ENCODE measurements around the gene PAGE3.

Gene PAGE3, protein sequence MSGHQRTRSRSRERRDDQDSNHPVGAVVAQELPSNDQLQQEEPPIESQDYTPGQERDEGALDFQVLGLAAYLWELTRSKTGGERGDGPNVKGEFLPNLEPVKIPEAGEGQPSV

DNA sequence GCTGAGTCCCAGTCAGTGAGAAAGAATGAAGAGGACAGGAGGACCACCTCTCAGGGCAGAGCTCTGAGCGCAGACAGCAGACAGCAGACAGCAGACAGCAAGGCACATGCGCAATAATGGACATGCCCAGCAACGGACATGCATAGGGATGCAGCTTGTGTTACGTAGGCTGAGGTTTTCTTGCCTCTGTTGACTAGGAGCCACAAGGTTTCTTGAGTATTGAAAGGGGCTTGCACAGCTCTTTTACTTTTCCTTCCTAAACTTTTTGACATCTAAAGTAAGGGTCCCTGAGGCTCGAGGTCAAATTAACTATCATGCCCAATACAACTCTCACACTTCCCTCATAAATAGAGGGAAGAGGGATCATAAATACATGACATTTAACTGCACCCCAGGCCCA, at the start of gene PAGE3:
TSS of gene PAGE3 (minus strand) at position 101 of the 400 bp plus-strand sequence. CDS start 1,013 bp downstream, outside the sequence.
- no peak for DNase-seq

DNA sequence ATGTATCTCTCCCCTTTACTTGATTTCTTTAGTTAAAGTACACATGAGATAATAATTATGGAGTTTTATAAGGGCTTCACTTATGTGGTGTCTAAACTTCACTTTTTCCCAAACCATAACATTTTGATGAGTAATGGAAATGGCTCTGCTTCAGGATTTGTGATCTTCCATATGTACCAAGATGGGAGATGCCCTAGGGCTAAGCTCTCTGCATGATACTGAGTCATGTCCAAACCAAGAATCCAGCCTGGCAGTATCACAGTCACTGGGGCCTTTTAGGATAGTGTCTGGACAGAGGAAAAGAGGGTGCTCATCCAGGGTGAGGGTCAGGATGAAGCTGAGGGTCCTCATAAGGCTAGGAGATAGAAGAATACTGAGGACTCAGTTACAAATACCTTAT, 47.9 kb upstream of the PAGE3 start:
- DNase-seq = no peak

DNA sequence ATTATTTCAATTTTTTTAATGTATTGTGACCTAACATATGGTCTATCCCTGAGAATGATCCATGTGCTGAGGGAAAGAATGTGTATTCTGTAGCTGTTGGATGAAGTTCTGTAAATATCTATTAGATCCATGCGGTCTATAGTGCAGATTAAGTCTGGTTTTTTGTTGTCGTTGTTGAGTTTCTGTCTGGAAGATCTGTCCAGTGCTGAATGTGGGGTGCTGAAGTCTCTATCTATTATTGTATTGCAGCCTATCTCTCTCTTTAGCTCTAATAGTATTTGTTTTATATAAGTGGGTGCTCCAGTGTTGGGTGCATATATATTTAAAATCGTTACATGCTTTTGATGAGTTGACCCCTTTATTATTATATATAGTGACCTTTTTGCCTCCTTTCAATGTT, 26.2 kb upstream of the PAGE3 start:
- no peak for DNase-seq

DNA sequence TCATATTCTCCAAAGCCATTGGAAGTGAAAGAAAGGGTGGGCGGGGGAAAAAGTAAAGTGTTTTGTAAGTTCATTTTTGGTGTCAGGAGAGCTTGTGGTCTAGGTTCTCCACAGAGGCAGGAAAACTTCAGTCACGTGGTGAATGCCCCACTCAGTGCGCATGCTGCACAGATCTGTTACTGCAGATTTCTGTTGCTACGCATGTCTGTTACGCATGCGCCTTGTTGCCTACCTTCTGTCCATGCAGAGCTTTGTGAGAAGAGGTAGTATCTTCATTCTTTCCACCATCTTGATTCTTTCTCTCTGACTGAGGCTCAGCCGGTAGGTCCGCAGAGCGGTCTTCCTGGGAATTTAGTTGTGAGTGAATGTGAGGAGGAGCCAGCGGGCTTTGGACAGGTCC, 15.1 kb upstream of the PAGE3 start:
- no peak for DNase-seq

DNA sequence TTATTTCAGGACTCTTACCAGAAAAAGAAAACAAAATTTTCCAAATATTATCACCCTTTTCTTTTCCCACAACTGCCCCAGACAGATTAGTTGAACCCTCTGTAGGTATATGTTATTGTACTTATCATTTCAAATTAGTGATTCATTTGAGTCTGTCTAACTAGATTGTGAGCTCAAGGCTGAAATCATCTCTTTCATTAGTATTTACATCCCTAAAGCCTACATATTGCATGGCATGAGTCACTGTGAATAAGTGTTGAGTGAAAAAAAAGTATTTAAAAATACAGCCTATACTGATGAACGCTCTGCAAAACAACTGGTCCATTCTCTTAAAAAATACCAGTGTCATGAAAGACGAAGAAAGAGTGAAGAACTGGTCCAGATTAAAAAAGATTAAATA, 3.9 kb downstream of the PAGE3 start:
- DNase-seq = no peak

DNA sequence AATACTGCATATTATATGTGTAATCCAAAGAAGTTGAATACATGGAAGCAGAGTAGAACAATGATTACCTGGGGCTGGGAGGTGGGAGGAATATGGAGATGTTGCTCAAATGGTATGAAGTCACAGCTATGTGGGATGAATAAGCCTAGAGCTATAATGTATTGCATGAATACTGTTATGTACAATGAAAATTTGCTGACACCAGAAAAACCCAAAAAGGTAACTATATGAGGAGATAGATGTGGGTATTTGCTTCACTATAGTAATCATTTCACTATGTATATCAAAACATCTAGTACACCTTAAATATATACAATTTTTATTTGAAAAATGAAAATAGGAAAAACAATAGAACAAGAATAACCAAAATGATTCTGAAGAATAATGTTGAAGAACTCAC, 11.2 kb downstream of the PAGE3 start:
- DNase-seq = no peak

DNA sequence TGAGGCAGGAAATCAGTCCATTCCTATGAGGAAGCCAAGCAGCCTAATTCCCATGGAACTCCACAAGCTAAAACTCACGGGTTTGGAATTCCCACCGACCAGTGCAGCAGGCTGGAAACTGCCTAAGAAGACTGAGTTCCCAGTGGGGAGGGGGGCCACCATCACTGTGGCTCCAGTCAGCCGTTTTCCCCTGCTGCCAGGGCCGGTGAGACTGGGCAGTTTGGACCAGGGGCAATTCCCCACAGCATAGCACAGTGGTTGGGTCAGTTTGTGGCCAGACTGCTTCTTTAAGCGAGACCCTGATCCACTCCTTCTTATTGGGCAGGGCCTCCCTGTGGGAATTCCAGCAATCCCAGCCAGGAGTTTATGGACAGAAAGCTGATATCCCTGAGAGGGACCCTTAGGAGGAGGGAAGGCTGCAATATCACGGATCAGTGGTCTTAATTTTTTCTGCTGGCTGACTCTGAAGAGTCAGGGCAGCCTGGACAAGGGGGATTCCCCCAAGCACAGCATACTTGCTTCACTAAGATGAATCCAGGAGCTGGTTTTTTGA, 23.9 kb downstream of the PAGE3 start:
- DNase-seq = no peak

DNA sequence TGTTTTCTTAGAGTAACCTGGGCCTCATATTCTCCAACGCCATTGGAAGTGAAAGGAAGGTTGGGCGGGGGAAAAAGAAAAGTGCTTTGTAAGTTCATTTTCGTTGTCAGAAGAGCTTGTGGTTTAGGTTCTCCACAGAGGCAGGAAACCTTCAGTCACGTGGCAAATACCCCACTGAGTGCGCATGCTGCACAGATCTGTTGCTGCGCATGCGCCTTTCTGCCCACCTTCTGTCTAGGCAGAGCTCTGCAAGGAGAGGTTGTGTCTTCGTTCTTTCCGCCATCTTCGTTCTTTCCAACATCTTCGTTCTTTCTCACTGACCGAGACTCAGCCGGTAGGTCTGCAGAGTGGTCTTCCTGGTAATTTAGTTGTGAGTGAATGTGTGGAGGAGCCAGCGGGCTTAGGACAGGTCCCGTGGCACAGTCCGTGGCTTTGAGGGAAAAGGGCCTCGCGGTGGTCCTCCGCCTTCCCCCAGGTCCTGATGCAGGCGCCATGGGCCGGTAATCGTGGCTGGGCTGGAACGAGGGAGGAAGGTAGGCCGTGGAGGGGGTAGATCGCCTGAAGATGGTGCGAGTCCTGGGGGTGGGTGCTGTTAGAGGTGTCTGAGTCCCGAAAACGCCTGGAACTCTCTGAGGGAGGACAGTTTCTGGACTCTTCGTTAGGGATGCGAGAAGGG, 44.5 kb downstream of the PAGE3 start, which contains the start of gene PAGE5:
TSS of gene PAGE5 (plus strand) at position 228 of the 676 bp plus-strand sequence. CDS start 1,037 bp downstream, outside the sequence.
- no peak for DNase-seq

DNA sequence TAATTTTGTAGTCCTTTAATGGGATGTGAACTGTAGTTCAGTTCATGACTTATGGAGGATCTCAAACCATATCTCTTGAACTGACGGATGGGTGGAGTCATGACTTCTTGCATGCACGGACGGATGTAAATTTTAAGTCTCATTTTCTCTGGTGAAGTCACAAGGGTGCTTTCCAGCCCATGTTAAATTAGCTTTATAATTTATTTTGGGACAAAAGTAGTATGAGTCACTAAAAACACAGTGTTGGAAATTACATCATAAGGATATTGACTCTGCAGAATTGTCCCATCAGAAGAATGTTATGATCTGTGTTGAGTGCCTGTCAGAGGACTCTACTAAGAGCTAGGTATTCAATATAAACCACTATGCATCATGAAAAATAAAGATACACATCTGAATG, 51.3 kb downstream of the PAGE3 start:
- DNase-seq = no peak

DNA sequence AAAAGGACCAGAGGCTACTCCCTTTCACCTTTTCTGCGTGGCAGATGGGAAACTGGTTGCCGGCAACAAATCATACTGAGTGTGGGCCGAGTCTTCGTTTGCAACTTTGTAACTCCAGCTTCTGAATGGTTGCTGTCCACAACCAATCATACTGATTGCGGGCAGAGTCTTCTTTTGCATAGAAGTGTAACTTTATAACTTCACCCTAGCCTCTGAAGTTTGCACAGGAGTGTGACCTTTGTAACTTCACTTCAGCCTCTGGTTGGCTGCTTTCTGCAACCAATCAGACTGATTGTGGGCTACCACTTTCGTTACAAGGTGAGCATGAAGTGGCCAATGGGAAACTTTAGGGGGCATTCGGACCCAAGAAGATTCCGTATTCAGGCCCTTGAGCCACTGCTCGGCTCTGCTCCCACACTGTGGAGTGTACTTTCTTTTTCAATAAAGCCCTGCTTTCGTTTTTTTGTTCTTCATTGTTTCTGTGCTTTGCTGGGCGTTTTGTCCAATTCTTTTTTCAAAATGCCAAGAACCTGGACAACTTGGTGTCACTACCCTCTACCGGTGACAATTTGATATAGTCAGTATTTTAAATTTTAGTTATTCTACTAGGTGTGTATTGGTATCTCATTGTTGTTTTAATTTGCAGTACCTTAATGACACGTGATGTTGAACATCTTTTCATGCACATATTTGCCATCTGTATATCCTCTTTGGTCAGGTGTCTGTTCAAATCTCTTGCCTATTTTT, 53.6 kb downstream of the PAGE3 start:
- DNase-seq = no peak

Measured in NK-92 treated with Interleukin-12 subunit alpha and Interleukin-12 subunit beta, amount 100 ng/mL, for 24 hours (cell line).